ENCODE results near the gene POC1B. TPM values are rescaled to one million over a fixed set of nuclear protein-coding genes. Genes with fewer than 3 reads are reported as not detected.

POC1B gene
- total and polyA plus RNA-seq, 2 donors (not counting 3 experiments of a cell fraction or from before 2014, with no cell fraction given) = 7.1 to 18.2 TPM

- ChIA-PET CTCF (no interaction called here), POLR2A (no interaction called here)
- TF ChIP-seq EZH2 (IDR thresholded peaks at IDR 0.05; ENCODE audit: borderline replicate concordance, low read depth, low read length, severe bottlenecking) (no peak), POLR2A (IDR thresholded peaks at IDR 0.05; ENCODE audit: low read depth, low read length) (no peak), MAX (IDR thresholded peaks at IDR 0.05; ENCODE audit: insufficient read depth, insufficient read length) (no peak), MYC (IDR thresholded peaks at IDR 0.05; ENCODE audit: low read depth, low read length) (no peak), JUN (IDR thresholded peaks at IDR 0.05; ENCODE audit: borderline replicate concordance, insufficient read depth, insufficient read length, low read depth) (no peak), FOS (IDR thresholded peaks at IDR 0.05; ENCODE audit: borderline replicate concordance, insufficient read depth, low read length) (no peak), CTCF (IDR thresholded peaks at IDR 0.05; ENCODE audit: extremely low read depth in 1 of 2, insufficient read depth in 1 of 2, low read depth in 1 of 2, low read length in 2 of 2) (no peak), GATA2 (IDR thresholded peaks at IDR 0.05; ENCODE audit: insufficient read depth, insufficient read length, low read depth, low read length) (no peak), POLR2AphosphoS5 (IDR thresholded peaks at IDR 0.05; ENCODE audit: insufficient read depth, low read depth, low read length) (no peak)
- Histone ChIP-seq H2AFZ (ENCODE audit: low read depth, low read length) (no peak overlapping the region), H3K27ac (ENCODE audit: insufficient read depth, low read depth, low read length) (no peak overlapping the region), H3K9me1 (replicated peaks; ENCODE audit: control insufficient read depth, extremely low read depth, insufficient read depth, low read length) (no peaks in the 10 kb centered on the region), H3K79me2 (ENCODE audit: control insufficient read depth, insufficient read depth, low read length) (no peaks in the 10 kb centered on the region), H3K4me2 (ENCODE audit: insufficient read depth, low read length) (no peak overlapping the region), H3K4me3 (replicated peaks in 1 of 3; ENCODE audit: insufficient read depth in 1 of 3, low read depth in 1 of 3, low read length in 3 of 3) (no peak overlapping the region), H3K27me3 (ENCODE audit: control insufficient read depth in 2 of 2, insufficient read depth in 2 of 2, low read length in 2 of 2) (no peaks in the 10 kb centered on the region), H3K36me3 (ENCODE audit: control insufficient read depth in 2 of 2, extremely low read depth in 1 of 2, insufficient read depth in 2 of 2, low read length in 2 of 2) (peaks cover 0 to 2% of the 10 kb centered on the region in 2 experiments), H3K4me1 (ENCODE audit: control insufficient read depth, extremely low read depth, insufficient read depth, low read length) (no peaks in the 10 kb centered on the region), H3K9ac (replicated peaks; ENCODE audit: extremely low read depth, insufficient read depth, low read length) (no peak overlapping the region), H3K9me3 (replicated peaks; ENCODE audit: control insufficient read depth, insufficient read depth, low read length) (no peaks in the 10 kb centered on the region), H4K20me1 (replicated peaks; ENCODE audit: control insufficient read depth, extremely low read depth, insufficient read depth, low read length) (no peaks in the 10 kb centered on the region)
- no TSS peak for BruUV-seq (replicated peaks)
- no peak for FAIRE-seq
- intact Hi-C loops (cut with micrococcal nuclease) (no loop called here), dilution Hi-C loops (cut with MboI; ENCODE audit: extremely low pct_ligation_motif_present, low sequenced_read_pairs) (no loop called here)
- DNase-seq (ENCODE audit: low read depth, low spot score) = no peak
Measured at GRCh38 chr12:89486264-89486663, 39.6 kb downstream of the POC1B start.

All from endothelial cell of umbilical vein (primary cell).